HG02981 (cell line): ENCODE measurements around the gene RAET1G.
"Not testable (repeated sequence)": the region's sequence is repeated elsewhere in the genome, so short reads cannot be mapped to it uniquely, and the experiment has no call there.

ENCODE experiments used
- ATAC-seq: cut with Tn5 transposase; IDR thresholded peaks from one replicate; pipeline ENCODE4 v1.9.1; 2021; ENCODE audit warnings: mild to moderate bottlenecking, moderate library complexity; ENCODE audit not compliant: unreplicated experiment

RAET1G gene

DNA sequence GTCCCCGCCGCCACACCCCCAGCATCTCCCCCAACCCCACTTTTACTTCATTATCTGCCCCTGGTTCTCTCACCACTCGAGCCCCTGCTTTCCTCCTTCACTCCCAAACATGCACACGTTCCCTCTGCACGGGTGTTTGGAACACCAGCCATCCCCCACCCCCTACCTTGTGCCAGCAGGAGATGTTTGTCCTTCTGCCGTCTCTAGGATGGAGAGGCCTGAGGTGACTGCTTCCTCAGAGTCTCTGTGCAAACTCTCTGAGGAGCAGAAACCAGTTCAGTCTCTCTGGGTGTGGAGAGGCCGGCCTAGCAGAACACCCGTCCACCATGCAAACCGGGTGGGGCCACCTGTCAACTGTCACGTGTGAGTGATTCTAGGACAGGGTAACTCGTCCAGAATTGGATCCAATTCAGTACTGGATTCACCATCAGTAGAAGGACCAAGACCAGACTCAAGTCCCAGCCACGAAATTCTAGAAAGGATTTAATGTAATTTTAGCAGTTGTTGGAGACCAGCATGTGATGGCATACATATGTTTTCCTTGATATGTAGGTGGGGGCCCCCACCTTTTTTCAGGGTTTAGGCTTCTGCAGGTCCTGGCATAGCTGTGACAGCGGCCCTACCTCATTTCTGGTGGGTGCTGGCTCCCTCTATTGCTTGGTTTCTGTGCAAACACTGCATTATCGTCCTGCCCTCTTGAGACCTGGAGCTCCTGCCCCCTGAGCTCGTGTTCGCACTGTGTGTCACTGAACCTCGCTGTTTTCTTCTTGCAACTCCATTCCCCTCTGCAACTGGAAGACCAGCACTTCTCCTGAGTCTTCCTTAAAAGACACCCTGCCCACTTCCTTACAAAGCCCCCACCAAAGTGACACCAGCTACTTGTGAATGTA is 24.8 kb downstream of the RAET1G start, which contains the start of gene RAET1E:
Gene RAET1E, minus strand, starts transcription at position 259 of the 890 bp plus-strand sequence. CDS start 7,212 bp downstream, outside the sequence.
- ATAC-seq: no peak

DNA sequence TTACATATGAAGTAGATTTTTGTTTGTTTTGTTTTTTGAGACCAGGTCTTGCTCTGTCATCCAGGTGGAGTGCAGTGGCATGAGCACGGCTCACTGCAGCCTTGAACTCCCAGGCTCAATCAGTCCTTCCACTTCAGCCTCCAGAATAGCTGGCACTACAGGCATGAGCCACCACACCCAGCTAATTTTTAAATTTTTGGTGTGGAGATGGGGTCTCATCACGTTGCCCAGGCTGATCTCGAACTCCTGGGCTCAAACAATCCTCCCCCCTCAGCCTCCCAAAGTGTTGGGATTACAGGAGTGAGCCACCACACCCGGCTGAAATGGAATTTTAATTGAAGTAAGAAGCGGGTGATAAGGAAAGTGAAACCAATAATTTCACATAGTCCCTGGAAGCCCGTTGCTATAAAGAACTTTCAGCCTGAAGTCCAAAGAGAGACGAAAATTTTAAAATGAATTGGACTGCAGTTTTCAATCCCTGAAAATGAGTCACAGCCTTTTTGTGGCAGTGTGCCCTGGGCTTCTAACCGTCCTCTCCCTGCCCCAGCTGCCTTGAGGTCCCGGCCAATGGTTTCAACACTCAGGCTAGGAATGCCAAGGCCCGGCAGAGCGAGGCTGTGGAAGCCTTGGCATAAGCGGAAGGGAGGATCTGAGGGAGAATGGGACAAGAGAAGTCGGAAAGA is 25.8 kb downstream of the RAET1G start:
- ATAC-seq: no peak

DNA sequence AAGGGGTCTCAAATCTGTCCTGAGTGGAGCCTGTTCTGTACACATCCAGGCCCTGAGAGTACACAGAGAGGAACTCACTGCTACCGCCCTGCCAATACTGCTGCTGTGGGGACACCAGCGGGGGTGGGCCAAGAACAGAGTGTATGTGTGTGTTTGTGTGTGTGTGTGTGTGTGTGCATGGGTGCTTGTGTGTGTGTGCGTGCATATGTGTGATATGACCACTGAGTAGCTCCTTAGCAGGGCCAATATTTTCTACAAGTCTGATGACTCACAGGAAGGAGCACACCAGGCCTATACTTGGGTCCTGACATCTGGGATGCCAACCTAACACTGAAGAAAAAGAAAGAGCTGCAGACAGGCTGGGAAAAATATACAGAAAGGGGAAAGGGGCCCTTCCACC is 26.4 kb downstream of the RAET1G start:
- no peak for ATAC-seq

DNA sequence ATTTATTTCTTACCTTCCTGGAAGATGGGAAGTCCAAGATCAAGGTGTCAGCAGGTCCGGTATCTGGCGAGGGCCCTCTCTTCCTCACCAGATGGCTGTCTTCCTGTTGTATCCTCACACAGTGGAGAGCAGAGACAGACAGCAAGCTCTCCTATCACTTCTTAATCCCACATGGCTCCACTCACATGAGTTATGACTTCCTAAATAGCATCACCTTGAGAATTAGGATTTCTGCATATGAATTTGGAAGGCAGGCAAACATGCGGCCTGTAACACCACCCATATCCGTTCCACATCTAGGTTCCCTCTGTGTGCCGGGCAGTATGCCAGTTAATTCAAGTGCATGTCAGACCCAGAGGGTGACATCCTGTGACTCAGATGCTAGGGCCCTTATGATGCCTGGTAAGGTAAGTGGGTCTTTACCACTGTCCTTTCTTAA is 27.1 kb downstream of the RAET1G start:
- ATAC-seq: no peak

DNA sequence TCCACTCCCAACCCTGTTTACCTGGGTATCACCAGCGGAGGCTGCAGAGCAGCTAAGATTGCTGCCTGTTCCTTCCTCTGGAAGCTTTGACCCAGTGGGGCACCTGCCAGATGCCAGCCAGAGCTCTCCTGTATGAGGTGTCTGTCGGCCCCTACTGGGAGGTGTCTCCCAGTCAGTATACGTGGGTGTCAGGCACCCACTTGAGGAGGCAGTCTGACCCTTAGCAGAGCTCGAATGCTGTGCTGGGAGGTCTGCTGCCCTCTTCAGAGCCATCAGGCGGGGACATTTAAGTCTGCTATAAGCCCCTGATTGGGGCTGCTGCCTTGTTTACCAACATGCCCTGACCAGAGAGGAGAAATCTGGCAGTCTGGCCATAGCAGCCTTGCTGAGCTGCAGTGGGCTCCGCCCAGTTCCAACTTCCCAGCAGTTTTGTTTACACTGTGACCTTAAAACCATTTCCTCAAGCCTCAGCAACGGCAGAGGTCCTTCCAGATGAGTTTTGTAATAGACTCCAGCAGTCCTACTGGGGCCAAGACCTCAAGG is 27.8 kb downstream of the RAET1G start:
- no peak for ATAC-seq

DNA sequence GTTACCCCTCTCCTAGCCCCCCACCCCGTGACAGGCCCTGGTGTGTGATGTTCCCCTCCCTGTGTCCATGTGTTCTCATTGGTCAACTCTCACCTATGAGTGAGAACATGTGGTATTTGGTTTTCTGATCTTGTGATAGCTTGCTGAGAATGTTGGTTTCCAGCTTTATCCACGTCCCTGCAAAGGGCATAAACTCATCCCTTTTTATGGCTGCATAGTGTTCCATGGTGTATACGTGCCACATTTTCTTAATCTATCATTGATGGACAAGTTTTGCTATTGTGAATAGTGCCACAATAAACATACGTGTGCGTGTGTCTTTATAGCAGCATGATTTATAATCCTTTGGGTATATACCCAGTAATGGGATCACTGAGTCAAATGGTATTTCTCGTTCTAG is 31.1 kb downstream of the RAET1G start:
- not testable (repeated sequence) for ATAC-seq

DNA sequence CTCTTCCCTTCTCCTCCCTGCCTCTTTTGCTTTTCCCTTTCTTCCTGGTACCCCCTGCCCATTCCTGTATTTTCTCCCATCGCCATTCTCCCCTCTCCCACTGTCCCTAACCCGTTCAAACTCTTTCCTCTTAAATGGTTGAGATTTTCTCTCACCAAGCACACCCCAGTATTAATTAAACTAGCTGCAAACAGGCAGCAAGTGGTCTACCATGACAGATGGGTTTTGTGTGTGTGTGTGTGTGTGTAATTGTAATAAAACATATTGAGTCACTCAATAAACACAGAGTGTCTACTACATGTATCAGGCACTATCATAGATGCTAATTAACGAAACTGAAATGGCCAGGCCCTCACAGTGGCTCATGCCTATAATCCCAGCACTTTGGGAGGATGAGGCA is 31.7 kb downstream of the RAET1G start:
- ATAC-seq: no peak

DNA sequence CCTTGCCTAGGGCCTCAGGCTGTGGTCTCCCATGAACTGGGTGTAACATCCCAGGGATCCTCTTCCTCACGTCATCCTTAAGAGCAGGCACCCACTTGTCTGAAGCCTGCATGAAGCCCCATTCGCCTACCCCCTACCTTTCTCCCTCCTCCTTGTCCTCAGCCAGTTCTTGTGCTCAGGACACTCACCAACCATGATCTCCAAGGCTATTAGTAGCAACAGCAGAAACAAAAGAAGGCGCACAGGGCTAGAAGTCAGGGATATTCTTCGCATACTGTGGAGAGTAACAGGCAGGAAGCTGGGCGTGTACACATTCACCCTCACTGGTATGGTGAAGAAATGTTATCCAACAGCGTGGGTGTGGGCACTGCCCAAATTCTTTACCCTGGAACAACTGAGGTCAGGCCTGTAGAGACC is 32.3 kb downstream of the RAET1G start:
- ATAC-seq: no peak

DNA sequence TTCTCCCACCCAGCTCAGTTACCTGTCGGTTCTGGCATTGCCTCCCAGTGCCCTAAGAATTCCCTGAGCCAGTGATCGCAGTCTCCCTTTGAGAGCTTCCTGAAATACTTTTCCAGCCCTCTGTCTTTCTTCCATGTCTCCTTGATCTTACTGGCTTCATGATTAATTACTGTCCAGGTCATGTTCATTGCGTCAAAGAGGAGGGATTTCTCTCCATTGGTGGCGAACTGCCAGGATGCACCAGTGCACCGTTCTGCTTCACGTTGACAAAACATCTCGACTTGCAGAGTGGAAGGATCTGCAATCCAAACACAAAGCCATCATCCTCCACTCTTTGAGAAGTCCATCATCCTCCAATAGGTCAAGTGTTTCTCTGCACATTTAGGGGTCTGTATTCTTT is 33.6 kb downstream of the RAET1G start:
- ATAC-seq: no peak

DNA sequence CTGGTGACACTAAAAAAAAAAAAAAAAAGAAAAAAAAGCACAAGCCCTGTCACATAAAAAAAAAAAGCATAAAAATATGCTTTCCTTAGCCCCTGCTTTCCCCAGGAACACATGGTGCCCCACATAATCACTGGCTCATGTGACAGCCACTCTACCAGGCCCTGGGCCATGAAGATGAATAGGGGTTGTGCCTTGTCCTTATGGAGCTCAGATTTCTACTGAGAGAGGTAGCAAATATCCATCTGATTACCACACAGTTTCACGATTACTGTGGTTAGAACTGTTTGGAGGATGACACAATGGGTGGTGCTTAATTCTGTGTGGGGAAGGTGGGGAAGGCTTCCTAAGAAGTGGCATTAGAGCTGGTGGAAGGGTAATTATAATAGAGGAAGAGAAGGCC is 34.3 kb downstream of the RAET1G start:
- no peak for ATAC-seq

DNA sequence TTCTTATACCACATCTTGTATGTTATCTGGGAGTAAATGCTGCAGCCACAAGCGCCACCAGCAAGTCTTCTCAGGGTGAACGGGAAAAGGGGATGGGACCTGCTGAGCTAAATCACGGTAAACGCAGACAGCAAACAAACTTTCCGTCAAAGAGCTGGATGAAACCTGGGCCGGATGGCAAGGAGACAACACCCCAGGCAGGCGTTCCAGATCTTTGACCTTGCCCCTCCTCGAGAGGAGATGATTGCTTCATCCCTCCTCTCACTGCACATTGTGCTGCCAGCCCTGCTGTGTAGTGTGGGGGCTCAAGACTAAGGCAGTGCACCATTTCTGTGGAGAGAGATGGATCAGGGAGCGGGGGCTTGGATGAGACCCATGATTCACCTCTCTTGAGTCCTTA is 34.8 kb downstream of the RAET1G start:
- ATAC-seq: no peak

DNA sequence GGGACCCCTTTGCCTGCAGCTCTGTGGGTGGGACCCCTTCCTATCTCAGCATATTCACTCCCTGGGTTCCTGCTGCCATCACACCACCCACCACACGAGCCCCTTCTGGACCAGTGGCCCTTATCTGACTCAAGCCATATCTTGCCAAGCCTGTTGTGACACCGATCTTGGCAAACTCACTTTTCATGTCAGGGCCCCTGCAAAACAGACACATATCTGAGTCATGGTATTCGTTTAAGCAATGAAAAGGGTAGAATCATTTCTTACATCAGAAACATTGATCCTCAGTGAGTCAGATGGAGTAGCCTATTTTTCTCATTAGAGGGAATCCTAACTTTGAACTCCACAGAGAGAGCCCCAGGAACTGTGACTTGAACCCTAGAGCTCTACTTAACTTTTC is 35.6 kb downstream of the RAET1G start:
- ATAC-seq: no peak

DNA sequence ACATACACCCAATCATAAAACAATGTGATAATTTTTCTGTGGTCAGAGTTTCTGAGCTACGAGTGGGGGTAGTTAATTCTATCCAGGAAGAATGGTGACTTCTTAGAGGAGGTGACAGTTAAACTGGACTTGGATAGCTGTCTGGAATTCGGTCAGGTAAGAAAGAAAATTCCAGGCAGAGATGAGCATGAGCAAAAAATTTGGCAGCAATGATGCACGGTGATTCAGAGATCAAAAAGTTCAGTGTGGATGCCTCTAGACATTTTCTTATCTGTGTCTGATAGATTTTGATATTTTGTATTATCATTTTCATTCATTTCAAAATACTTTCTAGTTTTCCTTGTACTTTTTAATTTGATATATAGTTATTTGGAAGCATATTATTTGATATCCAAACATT is 37.0 kb downstream of the RAET1G start:
- no peak for ATAC-seq

DNA sequence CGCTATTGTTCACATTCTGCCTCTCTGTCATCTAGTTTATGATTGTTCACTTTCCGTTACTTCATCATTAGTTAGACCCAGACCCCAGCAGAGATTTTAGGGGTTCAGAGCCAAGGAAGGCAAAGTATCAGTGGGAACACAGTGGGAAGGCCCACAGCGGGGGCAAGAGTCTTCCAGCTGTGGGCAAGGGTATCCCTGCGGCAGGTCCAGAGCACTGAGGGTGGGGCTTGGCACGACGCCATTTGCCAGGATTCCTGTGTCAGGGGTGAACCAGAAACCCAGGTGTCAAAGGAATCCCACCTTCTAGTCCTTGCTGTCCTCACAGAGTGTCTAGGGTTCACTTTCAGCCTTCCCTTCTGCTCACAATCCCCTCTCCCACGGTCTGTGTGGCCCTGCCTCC is 38.3 kb downstream of the RAET1G start:
- ATAC-seq: no peak

DNA sequence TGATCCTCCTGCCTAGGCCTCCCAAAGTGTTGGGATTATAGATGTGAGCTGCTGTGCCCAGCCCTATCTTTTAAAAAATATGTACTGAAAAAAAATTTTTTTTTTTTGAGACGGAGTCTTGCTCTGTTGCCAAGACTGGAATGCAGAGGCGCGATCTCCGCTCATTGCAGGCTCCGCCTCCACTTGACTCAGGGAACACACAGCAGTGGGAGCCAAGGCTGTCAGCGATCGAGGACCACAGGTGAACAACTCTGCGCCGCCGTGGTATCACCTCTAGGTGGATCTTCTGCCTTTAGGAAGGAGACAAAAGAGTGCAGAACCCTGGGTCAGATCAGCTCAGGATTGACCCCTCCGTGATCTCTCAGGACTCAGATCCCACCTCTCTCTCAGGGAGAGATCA is 38.7 kb downstream of the RAET1G start:
- ATAC-seq: no peak

DNA sequence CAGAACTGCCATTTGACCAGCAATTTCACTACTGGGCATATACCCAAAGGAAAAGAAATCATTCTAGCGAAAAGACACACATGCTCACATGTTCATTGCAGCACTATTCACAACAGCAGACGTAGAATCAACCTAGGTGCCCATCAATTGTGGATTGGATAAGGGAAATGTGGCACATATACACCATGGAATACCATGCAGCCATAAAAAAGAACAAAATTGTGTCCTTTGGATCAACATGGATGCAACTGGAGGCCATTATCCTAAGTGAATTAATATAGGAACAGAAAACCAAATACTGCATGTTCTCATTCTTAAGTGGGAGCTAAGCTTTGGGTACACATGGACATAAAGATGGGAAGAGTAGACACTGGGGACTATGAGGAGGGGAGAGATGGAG is 41.1 kb downstream of the RAET1G start:
- no peak for ATAC-seq

DNA sequence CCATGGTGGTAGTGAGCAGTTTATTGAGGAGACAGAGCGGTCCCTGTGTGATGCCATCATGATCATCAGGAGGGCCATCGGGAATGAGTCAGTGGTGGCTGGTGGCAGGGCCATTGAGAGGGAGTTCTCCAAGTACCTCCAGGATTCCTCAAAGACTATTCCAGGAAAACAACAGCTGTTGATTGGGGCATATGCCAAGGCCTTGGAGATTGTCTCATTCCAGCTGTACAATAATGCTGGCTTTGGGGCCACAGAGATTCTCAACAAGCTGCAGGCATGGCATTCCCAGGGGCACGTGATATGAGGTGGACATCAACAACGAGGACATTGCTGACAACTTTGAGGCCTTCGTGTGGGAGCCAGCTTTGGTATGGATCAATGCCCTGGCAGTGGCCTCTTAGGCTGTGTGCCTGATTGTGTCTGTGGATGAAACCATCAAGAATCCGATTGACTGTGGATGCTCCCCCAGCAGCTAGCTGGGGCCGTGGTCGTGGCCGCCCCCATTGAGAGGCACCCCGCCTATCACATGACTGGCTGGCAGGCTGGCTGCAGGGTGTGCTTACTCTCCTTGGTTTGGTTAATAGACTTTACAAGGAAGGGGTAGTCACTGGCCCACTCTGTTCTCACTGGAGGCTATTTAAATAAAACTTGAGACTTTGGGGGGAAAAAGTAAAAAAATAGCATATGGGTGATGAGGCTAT is 41.7 kb downstream of the RAET1G start:
- ATAC-seq: no peak

DNA sequence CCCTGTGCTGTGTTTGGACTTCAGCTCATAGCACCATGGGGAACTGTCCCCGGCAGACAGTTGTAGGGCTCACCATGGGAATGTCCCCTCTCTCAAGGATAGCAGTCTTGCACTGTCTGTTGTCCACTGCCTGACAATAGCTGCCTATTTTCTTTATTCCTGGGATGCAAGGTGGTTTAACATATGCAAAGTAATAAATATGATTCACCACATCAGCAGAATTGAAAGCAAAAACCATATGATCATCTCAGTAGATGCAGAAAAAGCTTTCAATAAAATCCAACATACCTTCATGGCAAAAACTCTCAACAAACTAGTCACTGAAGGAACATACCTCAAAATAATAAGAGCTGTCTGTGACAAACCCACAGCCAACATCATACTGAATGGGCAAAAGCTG is 45.3 kb downstream of the RAET1G start:
- no peak for ATAC-seq

DNA sequence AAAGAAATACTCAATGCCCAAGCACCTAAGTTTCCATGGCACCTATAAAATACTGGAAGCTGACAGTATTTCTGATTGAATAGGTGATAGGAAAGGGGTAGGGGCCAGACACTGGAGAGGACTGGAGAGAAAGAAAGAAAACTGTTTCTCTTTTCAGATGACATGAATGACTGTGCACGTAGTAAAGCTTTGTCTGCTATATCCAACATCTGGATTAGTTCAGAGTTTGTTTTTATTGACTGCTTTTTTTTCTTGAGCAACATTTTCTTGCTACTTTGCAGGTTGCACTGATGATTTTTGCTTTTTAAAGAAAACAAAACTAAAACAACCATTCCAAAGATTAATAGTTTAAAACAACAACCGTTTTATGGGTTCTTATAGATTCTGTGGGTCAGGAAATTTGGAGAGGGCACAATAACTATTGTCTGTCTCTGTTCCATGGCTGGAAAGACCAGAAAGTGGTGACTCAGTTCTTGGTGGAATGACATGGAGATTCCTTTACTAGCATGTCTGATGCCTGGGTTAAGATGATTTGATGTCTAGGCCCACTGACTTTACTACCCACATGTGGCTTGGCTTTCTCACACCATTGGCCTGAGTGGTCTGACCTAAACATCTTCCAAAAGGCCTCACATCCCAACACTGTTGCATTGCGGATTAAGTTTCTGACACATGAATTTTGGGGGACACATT is 46.5 kb downstream of the RAET1G start:
- no peak for ATAC-seq

DNA sequence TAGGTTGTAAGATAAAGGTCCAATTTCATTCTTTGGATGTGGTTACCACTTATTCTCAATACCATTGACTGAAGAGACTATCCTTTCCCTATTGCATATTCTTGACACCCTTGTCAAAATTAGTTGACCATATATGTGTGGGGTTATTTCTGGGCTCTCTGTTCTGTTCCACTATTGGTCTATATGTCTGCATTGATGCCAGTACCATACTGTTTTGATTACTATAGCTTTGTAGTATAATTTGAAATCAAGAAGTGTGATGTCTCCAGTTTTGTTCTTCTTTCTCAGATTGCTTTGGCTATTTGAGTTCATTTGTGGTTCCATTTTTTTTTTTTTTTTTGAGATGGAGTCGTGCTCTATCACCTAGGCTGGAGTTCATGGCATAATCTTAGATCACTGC is 50.7 kb downstream of the RAET1G start:
- ATAC-seq: no peak

DNA sequence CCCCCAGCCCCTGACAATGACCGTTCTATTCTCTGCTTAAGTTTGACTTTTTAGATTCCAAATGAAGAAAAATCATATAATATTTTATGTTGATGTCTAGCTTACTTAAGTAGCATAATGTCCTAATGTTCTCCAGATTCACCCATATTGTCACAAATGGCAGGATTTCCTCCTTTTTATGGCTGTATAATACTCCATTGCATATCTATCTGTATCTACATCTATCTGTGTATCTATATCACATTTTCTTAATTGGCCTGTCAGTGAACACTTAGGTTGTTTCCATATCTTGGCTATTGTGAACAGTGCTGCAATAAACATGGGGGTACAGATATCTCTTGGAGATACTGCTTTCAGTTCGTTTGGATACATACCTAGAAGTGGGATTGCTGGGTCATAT is 51.7 kb downstream of the RAET1G start:
- ATAC-seq: no peak
